HEK293 (cell line): ENCODE measurements around the gene GUCY1A2.

Source experiments
- CTCF ChIA-PET: fragments of 350-600 bp; formaldehyde crosslinking; extraction: SDS; loops from one replicate; lab custom pipeline; 2021; ENCODE audit warnings: antibody characterized with exemption; lab: Yijun Ruan, JAX
- POLR2A ChIA-PET: fragments of 300-600 bp; formaldehyde crosslinking; extraction: SDS; loops from one replicate; lab custom pipeline; 2020; ENCODE audit warnings: antibody characterized with exemption, inconsistent platforms; lab: Yijun Ruan, JAX
- H3K27ac ChIP-seq: fragments of 200-500 bp; sonication (Bioruptor generic); 2 replicates; pipeline ENCODE4 v1.5.1; 2014; ENCODE audit warnings: low read depth, low read length, control low read depth, inconsistent platforms; ENCODE audit errors: extremely low read depth
- H3K36me3 ChIP-seq, 2 experiments: fragments of 200-500 bp in 1 of 2; sonication (Bioruptor generic) in 1 of 2; 1 replicate in 1 of 2; 2 replicates in 1 of 2; pipeline ENCODE4 v1.5.1; 2014 to 2017; ENCODE audit warnings: inconsistent platforms in 2 of 2, low read length in 2 of 2; ENCODE audit not compliant: control insufficient read depth in 2 of 2, insufficient read depth in 1 of 2
- H3K4me1 ChIP-seq: fragments of 200-500 bp; sonication (Bioruptor generic); 2 replicates; pipeline ENCODE4 v1.5.1; 2014; ENCODE audit warnings: mild to moderate bottlenecking, low read length, inconsistent platforms; ENCODE audit not compliant: control insufficient read depth, insufficient read depth
- H3K4me3 ChIP-seq: 2 replicates; pipeline ENCODE4 v1.5.1; 2011; ENCODE audit warnings: low read depth, mild to moderate bottlenecking, control low read depth, low read length, moderate library complexity
- H3K9me3 ChIP-seq: fragments of 200-500 bp; sonication (Bioruptor generic); 2 replicates; pipeline ENCODE4 v1.5.1; 2014; ENCODE audit warnings: low read depth, low read length, inconsistent platforms; ENCODE audit not compliant: control insufficient read depth, insufficient read depth
- GLIS1 ChIP-seq: fragments of 450-650 bp; formaldehyde crosslinking; IDR thresholded peaks from 2 replicates; pipeline ENCODE4 v1.5.1; 2016; ENCODE audit warnings: missing biosample characterization, missing genetic modification characterization
- HOXC10 ChIP-seq: sonication (generic); formaldehyde crosslinking; IDR thresholded peaks from 2 replicates; pipeline ENCODE4 v1.8.1; 2023; ENCODE audit warnings: mild to moderate bottlenecking, missing genetic modification reagents
- KLF10 ChIP-seq: fragments of 450-650 bp; IDR thresholded peaks from 2 replicates; pipeline ENCODE4 v1.5.1; 2018; ENCODE audit warnings: missing biosample characterization, mild to moderate bottlenecking, missing genetic modification characterization
- PRDM4 ChIP-seq: fragments of 450-650 bp; formaldehyde crosslinking; IDR thresholded peaks from 2 replicates; pipeline ENCODE4 v1.5.1; 2017; ENCODE audit warnings: missing biosample characterization, missing genetic modification characterization
- SCRT1 ChIP-seq: fragments of 450-650 bp; formaldehyde crosslinking; IDR thresholded peaks from 2 replicates; pipeline ENCODE4 v1.5.1; 2016; ENCODE audit warnings: missing biosample characterization, missing genetic modification characterization, borderline replicate concordance
- YY2 ChIP-seq: fragments of 450-650 bp; formaldehyde crosslinking; IDR thresholded peaks from 2 replicates; pipeline ENCODE4 v1.5.1; 2016; ENCODE audit warnings: missing biosample characterization, missing genetic modification characterization
- ZBTB20 ChIP-seq: fragments of 450-650 bp; formaldehyde crosslinking; IDR thresholded peaks from 2 replicates; pipeline ENCODE4 v1.5.1; 2016; ENCODE audit warnings: missing biosample characterization, missing genetic modification characterization
- ZFP69B ChIP-seq: fragments of 450-650 bp; formaldehyde crosslinking; IDR thresholded peaks from 2 replicates; pipeline ENCODE4 v1.5.1; 2016; ENCODE audit warnings: missing biosample characterization, missing genetic modification characterization
- ZNF114 ChIP-seq: fragments of 450-650 bp; formaldehyde crosslinking; IDR thresholded peaks from 2 replicates; pipeline ENCODE4 v1.5.0; 2017; ENCODE audit warnings: missing biosample characterization, missing genetic modification characterization
- ZNF121 ChIP-seq: fragments of 450-650 bp; formaldehyde crosslinking; IDR thresholded peaks from 2 replicates; pipeline ENCODE4 v1.5.1; 2016; ENCODE audit warnings: missing biosample characterization, missing genetic modification characterization
- ZNF221 ChIP-seq: fragments of 450-650 bp; formaldehyde crosslinking; IDR thresholded peaks from 2 replicates; pipeline ENCODE4 v1.5.1; 2017; ENCODE audit warnings: missing biosample characterization, missing genetic modification characterization, borderline replicate concordance
- ZNF24 ChIP-seq: fragments of 450-650 bp; formaldehyde crosslinking; IDR thresholded peaks from 2 replicates; pipeline ENCODE4 v1.5.1; 2016; ENCODE audit warnings: missing biosample characterization, missing genetic modification characterization
- ZNF266 ChIP-seq: fragments of 450-650 bp; formaldehyde crosslinking; IDR thresholded peaks from 2 replicates; pipeline ENCODE4 v1.5.1; 2016; ENCODE audit warnings: missing biosample characterization, missing genetic modification characterization, low read depth
- ZNF350 ChIP-seq: fragments of 450-650 bp; formaldehyde crosslinking; IDR thresholded peaks from 2 replicates; pipeline ENCODE4 v1.5.0; 2017; ENCODE audit warnings: missing biosample characterization, mild to moderate bottlenecking, missing genetic modification characterization
- ZNF501 ChIP-seq: fragments of 450-650 bp; formaldehyde crosslinking; IDR thresholded peaks from 2 replicates; pipeline ENCODE4 v1.5.1; 2016; ENCODE audit warnings: missing biosample characterization, missing genetic modification characterization
- ZNF558 ChIP-seq: fragments of 450-650 bp; formaldehyde crosslinking; IDR thresholded peaks from 2 replicates; pipeline ENCODE4 v1.5.1; 2016; ENCODE audit warnings: missing biosample characterization, missing genetic modification characterization
- ZNF610 ChIP-seq: fragments of 450-650 bp; formaldehyde crosslinking; IDR thresholded peaks from 2 replicates; pipeline ENCODE4 v1.5.1; 2016; ENCODE audit warnings: missing biosample characterization, missing genetic modification characterization, borderline replicate concordance
- ZNF624 ChIP-seq: fragments of 450-650 bp; formaldehyde crosslinking; IDR thresholded peaks from 2 replicates; pipeline ENCODE4 v1.5.1; 2017; ENCODE audit warnings: missing biosample characterization, missing genetic modification characterization
- ZNF629 ChIP-seq: fragments of 450-650 bp; formaldehyde crosslinking; IDR thresholded peaks from 2 replicates; pipeline ENCODE4 v1.5.1; 2017; ENCODE audit warnings: missing biosample characterization, missing genetic modification characterization
- ZNF639 ChIP-seq: fragments of 450-650 bp; formaldehyde crosslinking; IDR thresholded peaks from 2 replicates; pipeline ENCODE4 v1.5.1; 2016; ENCODE audit warnings: missing biosample characterization, missing genetic modification characterization
- ZNF660 ChIP-seq: fragments of 450-650 bp; IDR thresholded peaks from 2 replicates; pipeline ENCODE4 v1.5.1; 2018; ENCODE audit warnings: missing biosample characterization, mild to moderate bottlenecking, missing genetic modification characterization
- ZNF701 ChIP-seq: fragments of 450-650 bp; formaldehyde crosslinking; IDR thresholded peaks from 2 replicates; pipeline ENCODE4 v1.5.1; 2016; ENCODE audit warnings: missing biosample characterization, missing genetic modification characterization
- ZSCAN18 ChIP-seq: fragments of 450-650 bp; formaldehyde crosslinking; IDR thresholded peaks from 2 replicates; pipeline ENCODE4 v1.5.1; 2016; ENCODE audit warnings: missing biosample characterization, missing genetic modification characterization
- ZSCAN23 ChIP-seq: fragments of 450-650 bp; formaldehyde crosslinking; IDR thresholded peaks from 2 replicates; pipeline ENCODE4 v1.5.1; 2016; ENCODE audit warnings: missing biosample characterization, missing genetic modification characterization

GUCY1A2 gene

GRCh38 chr11:106821291-106821690 is 197.0 kb downstream of the GUCY1A2 start (continued):
- TF ChIP-seq ZSCAN18 (tag by site-specific recombination), result no peak

GRCh38 chr11:106818443-106818842 is 199.8 kb downstream of the GUCY1A2 start:
- Histone ChIP-seq H3K4me3 (no peak overlapping the region), H3K4me1 (no peaks in the 10 kb centered on the region), H3K27ac (no peak overlapping the region), H3K36me3 (no peaks in the 10 kb centered on the region), H3K9me3 (no peaks in the 10 kb centered on the region)
- TF ChIP-seq ZFP69B (tag by site-specific recombination) (no peak), ZBTB20 (tag by site-specific recombination) (no peak), ZNF266 (tag by site-specific recombination) (no peak), ZNF501 (tag by site-specific recombination) (no peak), ZNF624 (tag by site-specific recombination) (no peak), ZNF639 (no peak), ZNF629 (tag by site-specific recombination) (no peak), HOXC10 (CRISPR knock-in tag) (no peak), YY2 (no peak), ZSCAN23 (tag by site-specific recombination) (no peak), KLF10 (no peak), ZNF114 (tag by site-specific recombination) (no peak), ZNF701 (tag by site-specific recombination) (no peak), ZNF350 (tag by site-specific recombination) (no peak), ZNF121 (tag by site-specific recombination) (no peak), ZNF660 (tag by site-specific recombination) (no peak), ZNF24 (no peak), ZNF221 (tag by site-specific recombination) (no peak), SCRT1 (tag by site-specific recombination) (no peak), ZNF610 (tag by site-specific recombination) (no peak)
- ChIA-PET POLR2A (no interaction called here), CTCF (interaction anchor here (1.4 kb wide), 1 partner anchor 12 kb away, joined by 3 read pairs; no protein-coding TSS in a partner anchor)

- H3K27ac ChIP-seq, result no peak overlapping the region
- CTCF ChIA-PET, result no interaction called here
- no peaks in the 10 kb centered on the region for H3K36me3 ChIP-seq
- no peaks in the 10 kb centered on the region for H3K9me3 ChIP-seq
- H3K4me1 ChIP-seq, result no peaks in the 10 kb centered on the region
- POLR2A ChIA-PET, result no interaction called here
- TF ChIP-seq GLIS1 (no peak), PRDM4 (tag by site-specific recombination) (no peak), ZNF558 (tag by site-specific recombination) (peak; percentile 94)
- no peak overlapping the region for H3K4me3 ChIP-seq
Measured at GRCh38 chr11:106815209-106815608, 203.1 kb downstream of the GUCY1A2 start.
